ENCODE results near the gene BEAN1.

BEAN1 gene

DNA sequence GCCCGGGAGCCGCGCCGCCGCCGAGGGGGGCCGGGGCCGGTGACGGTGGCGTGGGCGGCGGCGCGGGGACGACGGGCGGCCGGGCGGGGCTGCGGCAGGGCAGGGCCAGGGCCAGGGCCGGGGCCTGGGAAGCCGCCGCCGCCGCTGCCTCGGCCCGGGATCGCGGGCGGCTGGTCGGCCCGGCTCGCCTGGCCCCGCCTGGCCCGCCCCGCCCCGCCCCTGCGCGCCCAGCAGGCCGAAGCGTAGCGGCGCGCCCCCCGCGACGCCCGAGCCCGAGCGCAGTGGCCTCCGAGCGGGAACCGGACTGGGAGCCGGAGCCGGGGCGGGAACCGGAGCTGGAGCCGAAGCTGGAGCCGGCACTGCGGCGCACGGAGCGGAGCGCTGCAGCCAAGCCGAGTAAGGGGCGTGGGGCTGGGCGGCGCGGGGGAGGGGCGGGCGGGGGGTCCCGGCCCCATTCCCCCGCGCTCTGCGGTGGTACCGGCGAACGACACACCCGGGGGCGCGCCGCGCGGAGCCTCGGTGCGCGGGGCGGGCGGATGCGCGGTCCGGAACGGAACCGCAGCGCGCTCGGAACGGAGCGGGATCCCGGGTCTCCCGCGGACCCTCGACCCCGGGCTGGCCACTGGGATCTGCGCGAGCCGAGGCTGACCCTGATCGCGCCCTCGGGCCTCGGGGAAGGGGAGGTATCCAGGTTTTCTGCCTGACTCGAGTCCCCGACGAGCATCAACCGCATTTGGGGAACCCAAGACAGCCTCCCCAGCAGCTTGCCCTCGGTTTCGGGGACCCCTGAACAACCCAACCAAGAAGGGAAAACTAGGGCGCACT is at the start of gene BEAN1:
Gene BEAN1, plus strand, starts transcription at position 260 of the 825 bp plus-strand sequence. CDS start 10,382 bp downstream, outside the sequence.
- no peak for DNase-seq

DNA sequence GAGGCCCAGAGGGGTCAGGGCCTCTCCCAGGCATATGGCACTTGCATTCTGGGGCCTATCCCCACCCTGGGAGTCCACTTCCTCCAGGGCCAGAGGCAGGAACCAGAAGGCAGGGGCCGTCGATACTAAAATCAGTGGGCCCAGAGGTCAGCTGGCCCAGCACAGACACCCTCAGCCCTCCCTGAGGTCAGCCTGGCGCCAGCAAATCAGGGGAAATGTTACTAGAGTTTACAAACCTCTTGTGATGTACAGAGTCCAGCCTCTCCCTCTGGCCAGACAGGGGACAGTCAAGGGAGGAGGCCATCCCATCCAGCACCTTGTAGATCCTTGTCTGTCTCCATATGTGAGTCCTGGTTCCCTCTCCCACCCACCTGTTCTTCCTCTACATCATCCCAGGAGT is 49.8 kb upstream of the BEAN1 start:
- no peak for DNase-seq

DNA sequence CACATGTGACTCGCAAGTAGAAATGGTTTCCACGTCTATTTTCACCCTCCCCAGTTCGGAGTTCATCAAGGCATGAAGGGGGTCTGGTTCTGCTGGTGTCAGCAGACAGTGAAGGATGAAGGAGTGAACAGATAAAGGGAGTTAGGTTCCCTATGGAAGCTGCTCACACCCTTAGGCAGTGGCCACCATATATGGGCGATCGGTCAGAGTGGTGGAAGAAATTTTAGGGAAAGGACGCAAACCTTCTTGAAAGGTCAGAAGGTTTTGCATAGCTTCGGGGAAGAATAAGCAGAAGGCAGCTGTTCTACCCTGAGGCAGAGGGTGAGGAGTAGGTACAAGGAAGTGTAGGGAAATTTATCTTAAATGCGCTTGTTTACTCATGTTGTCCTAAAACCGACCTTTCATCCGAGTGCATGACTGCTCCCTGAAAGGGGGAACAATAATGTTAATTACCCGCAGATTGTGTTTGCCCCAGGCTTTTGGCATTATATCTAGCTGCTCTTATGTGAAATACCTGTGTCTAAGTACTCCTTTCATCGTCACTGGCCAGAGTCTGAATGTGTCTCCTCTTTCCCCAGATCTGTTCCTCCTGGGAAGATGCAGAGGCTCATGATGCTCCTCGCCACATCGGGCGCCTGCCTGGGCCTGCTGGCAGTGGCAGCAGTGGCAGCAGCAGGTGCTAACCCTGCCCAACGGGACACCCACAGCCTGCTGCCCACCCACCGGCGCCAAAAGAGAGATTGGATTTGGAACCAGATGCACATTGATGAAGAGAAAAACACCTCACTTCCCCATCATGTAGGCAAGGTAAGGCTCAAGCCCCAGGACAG is 48.1 kb upstream of the BEAN1 start:
- no peak for DNase-seq

DNA sequence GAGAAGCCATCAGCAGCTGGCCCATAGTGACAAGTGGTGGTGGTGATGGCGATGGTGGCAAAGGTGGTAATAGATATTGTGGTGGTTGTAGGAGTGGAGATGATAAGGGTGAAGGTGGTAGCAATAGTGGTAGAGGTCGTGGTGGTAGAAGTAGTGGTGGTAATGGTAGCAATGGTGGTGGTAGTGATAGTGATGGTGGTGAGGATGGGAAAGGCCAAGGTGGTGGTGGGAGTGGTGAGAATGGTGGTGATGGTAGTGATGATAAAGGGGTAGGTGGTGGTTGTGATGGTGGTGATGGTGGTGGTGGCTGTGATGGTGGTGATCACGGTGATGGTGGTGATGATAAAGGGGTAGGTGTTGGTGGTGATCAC is 47.5 kb upstream of the BEAN1 start:
- no peak for DNase-seq

GRCh38 chr16:66380421-66380820 is 46.7 kb upstream of the BEAN1 start:
- DNase-seq, result no peak

DNA sequence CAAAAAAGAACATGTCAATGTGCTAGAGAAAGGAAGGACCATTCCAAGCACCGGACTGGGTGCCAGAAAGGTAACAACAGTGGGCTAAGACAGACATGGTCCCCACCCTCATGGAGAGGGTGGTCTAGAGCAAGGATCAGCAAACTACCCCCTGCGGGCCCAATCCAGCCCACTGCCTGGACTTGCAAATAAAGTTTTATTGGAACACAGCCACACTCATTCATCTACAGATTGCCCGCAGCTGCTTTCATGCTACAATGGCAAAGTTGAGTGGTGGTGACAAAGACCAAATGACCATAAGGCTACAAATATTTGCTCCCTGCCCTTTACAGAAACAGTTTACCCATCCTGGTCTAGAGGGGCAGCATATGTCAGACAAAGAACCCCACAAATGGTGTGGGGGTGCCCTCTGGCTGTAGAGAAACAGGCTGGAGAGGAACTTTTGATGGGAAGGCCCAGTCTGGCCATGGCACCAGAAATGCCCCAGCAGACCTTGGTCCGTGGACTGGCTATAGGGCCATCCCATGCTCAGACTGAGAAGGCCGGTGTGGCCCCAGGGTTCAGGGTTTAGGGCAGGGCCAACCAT is 45.4 kb upstream of the BEAN1 start:
- DNase-seq, result no peak

DNA sequence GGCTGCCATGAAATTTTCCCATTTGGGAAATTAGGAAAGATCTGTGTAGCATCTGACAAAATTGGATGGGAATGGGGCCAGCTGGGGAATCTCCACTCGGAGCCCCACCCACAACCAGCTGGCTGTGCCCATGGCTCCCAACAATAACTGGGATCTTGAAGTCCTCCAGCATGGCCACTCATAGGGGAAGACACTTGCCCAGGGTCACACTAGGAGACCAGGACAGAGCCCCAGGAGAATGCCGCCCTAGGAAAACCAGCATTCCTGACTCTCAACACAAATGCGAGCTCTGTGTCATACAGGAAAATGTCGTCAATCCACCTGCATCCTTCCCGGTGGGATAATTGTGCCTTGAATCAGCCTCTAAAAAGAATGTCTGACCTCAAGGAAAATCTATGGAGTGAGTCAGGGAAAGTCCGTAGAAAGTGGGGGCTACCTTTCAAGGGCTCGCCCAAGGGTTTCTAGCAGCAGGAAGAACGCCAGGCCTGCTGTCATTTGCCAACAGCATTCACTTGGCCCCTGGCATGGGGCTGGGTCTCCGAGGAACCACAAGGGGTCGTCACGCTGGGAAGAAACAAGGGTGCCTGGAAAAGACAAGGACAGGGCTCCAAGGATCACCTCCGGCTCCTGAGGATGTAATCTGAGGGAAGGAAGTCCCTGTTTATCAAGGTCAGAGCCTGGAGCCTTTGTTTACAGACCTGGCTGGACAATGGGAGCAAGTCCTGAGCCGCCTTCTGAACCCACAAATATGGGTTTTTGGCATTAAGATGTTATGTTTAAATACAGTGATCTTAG is 44.7 kb upstream of the BEAN1 start:
- no peak for DNase-seq

GRCh38 chr16:66382966-66383299 is 44.2 kb upstream of the BEAN1 start:
- no peak for DNase-seq

GRCh38 chr16:66383551-66383950 is 43.5 kb upstream of the BEAN1 start:
- no peak for DNase-seq

- no peak for DNase-seq
These were observed 41.7 kb upstream of the BEAN1 start for GRCh38 chr16:66385415-66385814.

GRCh38 chr16:66386629-66387622 is 40.2 kb upstream of the BEAN1 start:
- DNase-seq, result no peak

DNA sequence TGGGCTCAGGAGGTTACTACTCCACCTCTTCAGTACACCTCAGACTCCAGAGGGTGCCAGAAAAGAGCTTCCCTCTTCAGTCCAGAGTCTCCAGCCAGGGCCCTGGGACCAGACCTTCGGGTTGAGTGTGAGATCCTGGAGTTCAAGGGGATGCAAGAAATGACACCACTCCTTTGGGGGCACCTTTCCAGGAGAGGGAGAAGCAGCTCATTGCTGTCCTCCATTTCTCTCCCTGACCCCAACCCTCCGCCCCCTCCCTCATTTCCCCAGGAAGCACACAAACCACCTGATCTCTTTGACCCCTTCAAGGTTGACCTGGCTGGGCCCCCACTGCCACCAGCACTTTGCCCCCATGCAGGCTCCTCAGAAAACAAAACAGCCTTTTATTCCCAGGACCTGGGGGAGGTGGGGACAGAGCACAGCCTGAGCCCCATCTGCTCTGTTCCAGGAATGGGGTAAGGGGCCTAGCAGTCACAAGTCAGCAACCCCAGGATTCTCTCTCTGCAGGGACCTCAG is 39.2 kb upstream of the BEAN1 start:
- DNase-seq, result no peak

- DNase-seq, result no peak
These were observed 38.5 kb upstream of the BEAN1 start for GRCh38 chr16:66388350-66389139.

DNA sequence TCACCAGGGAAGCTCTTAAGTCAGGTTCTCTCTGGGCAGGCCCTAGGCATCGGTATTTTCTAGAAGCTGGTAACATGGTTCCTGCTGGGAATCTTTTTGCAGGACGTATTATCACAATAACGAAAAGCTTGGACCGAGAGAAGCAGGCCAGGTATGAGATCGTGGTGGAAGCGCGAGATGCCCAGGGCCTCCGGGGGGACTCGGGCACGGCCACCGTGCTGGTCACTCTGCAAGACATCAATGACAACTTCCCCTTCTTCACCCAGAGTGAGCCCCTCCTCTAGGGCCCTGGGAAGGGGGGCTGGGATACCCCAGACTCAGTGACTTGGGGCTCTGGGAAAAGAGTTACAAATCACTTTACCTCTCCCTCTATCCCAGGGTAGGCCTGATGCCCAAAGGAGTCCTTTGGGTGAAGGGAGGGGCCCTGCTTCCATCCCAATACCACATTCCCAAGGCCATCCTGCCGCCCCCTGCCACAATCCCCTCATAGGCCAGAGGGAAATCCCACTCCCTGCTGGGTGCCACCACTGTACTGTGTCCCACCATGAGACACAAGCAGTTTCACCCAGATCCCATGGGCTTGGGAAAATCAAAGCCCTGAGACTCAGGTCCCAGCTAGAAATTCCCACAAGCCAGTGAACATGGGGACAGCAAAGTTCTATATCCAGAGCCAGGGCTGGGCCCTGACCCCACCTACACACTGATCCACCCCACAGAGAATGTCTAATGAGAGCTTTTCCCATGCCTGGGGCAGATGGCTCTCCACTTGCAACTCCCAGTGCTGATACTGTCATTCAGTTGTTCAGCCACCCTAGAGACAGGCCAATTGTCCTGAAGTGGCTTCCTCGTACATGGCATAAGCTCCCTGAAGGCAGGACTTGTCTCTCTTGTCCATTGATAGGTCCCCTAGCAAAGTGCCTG is 37.6 kb upstream of the BEAN1 start:
- no peak for DNase-seq

DNA sequence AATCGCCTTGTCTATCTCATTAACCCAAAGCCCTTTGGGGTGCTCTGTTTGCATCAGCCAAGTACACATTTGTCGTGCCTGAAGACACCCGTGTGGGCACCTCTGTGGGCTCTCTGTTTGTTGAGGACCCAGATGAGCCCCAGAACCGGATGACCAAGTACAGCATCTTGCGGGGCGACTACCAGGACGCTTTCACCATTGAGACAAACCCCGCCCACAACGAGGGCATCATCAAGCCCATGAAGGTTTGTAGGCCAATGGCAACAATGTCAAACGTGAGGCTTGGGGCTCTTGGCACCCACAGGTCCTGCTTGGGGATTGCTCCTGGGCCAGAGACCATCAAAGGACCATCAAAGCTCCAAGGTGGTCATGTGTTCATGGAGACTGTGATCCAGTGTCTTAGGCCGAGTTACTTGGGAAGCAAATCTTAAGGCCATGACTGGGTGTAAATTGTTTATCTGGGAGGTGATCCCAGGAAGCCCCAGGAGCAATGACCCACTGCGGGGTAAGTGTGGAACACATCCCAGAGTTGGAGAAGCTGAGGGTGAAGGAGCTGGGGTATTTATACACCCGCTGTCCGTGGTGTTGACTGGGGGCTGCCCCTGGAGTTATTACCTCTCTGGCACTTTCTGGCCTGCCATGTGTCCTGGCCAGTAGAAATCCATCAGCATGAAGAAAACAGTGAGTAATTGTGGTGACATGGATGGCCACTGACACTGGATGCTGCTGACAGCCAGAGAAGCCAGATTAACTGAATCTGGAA is 36.6 kb upstream of the BEAN1 start:
- DNase-seq, result no peak

GRCh38 chr16:66391726-66392670 is 35.1 kb upstream of the BEAN1 start:
- no peak for DNase-seq

DNA sequence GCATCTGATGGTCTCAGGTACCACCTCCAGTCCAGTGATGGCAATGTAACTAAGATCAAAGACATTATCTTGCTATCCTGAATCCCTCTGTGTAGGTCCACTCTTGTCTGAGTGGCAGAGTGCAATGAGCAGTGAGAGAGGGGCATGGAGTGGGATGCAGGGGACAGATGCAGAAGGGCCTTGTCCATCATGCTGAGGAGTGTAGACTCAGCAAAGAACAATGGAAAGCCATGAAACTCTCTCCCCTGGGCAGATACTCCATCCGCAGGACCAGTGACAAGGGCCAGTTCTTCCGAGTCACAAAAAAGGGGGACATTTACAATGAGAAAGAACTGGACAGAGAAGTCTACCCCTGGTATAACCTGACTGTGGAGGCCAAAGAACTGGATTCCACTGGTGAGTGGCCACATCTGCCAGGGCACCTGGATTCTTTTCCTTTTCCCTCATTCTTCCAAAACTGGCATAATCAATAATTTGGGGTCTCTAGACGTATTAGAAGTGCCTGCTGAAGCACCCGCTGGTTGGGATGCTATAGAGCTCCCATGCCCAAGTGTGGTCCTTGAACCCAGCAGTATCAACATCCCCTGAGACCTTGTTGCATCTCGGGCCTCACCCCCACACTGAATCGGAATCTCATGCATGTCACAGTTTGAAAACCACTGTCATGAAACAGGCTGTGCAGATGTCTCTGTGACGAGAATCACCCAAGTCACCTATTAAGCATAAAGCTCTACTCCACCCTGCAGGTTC is 31.1 kb upstream of the BEAN1 start:
- DNase-seq, result no peak
